NCI-H526 (cell line): ENCODE measurements around the gene KIF5B.
"Not testable (repeated sequence)": the region's sequence is repeated elsewhere in the genome, so short reads cannot be mapped to it uniquely, and the experiment has no call there.

ENCODE experiments used
- DNase-seq, 2 experiments: peaks; one replicate each; lab custom pipeline; 2025; lab: John Stamatoyannopoulos, UW

The KIF5B gene

GRCh38 chr10:32059472-32059871 is 3.2 kb upstream of the KIF5B start:
- DNase-seq = no peak

- DNase-seq = no peak
Measured at GRCh38 chr10:32057036-32057372, 779 bp upstream of the KIF5B start.

GRCh38 chr10:32055478-32056135 is 618 bp downstream of the KIF5B start:
- peak; percentile 52 to 68 for DNase-seq

GRCh38 chr10:32054094-32054493 is 2.1 kb downstream of the KIF5B start:
- DNase-seq = no peak

GRCh38 chr10:32053392-32053791 is 2.8 kb downstream of the KIF5B start:
- DNase-seq = not testable (repeated sequence)

GRCh38 chr10:32051926-32052325 is 4.3 kb downstream of the KIF5B start:
- no peak for DNase-seq

- no peak for DNase-seq
Measured at GRCh38 chr10:32050177-32050576, 6.0 kb downstream of the KIF5B start.

- no peak for DNase-seq
Measured at GRCh38 chr10:32049113-32049512, 7.1 kb downstream of the KIF5B start.

- DNase-seq = no peak
Measured at GRCh38 chr10:32048282-32048681, 7.9 kb downstream of the KIF5B start.

GRCh38 chr10:32047881-32048280 is 8.3 kb downstream of the KIF5B start:
- DNase-seq = no peak

GRCh38 chr10:32046151-32046550 is 10.1 kb downstream of the KIF5B start:
- DNase-seq = no peak

GRCh38 chr10:32042730-32043129 is 13.5 kb downstream of the KIF5B start:
- DNase-seq = not testable (repeated sequence)

GRCh38 chr10:32041290-32042028 is 14.8 kb downstream of the KIF5B start:
- DNase-seq = no peak

GRCh38 chr10:32039734-32040133 is 16.5 kb downstream of the KIF5B start:
- DNase-seq = peak; percentile 36 to 43

GRCh38 chr10:32038777-32039176 is 17.4 kb downstream of the KIF5B start:
- peak in 1 of 2 experiments; percentile 8 for DNase-seq

- DNase-seq = no peak
Measured at GRCh38 chr10:32036922-32037321, 19.3 kb downstream of the KIF5B start.

GRCh38 chr10:32035038-32035437 is 21.2 kb downstream of the KIF5B start:
- DNase-seq = no peak

GRCh38 chr10:32033171-32033570 is 23.1 kb downstream of the KIF5B start:
- DNase-seq = no peak

GRCh38 chr10:32031920-32032319 is 24.3 kb downstream of the KIF5B start:
- no peak for DNase-seq

- DNase-seq = no peak
Measured at GRCh38 chr10:32031424-32031823, 24.8 kb downstream of the KIF5B start.

- DNase-seq = no peak
Measured at GRCh38 chr10:32028710-32029109, 27.5 kb downstream of the KIF5B start.

GRCh38 chr10:32023264-32023663 is 33.0 kb downstream of the KIF5B start:
- no peak for DNase-seq

- no peak for DNase-seq
Measured at GRCh38 chr10:32017044-32017443, 39.2 kb downstream of the KIF5B start.

GRCh38 chr10:32015386-32015785 is 40.8 kb downstream of the KIF5B start:
- no peak for DNase-seq
